RWPE1 (cell line): ENCODE measurements around the gene CLIC1.
A peak's percentile ranks its signal among the peaks of the same experiment; 100 is the strongest.

Source experiments
- CTCF ChIA-PET: fragments of 350-600 bp; sonication (Branson Sonifier 250); formaldehyde crosslinking; extraction: SDS; loops from one replicate; lab custom pipeline; 2021; lab: Yijun Ruan, JAX
- POLR2A ChIA-PET: fragments of 400-600 bp; formaldehyde crosslinking; extraction: SDS; loops from one replicate; lab custom pipeline; 2020; ENCODE audit warnings: antibody characterized with exemption; ENCODE audit not compliant: low non-redundant PET; lab: Yijun Ruan, JAX
- DNase-seq: peaks from one replicate; pipeline ENCODE4 v3.0.0; 2012; ENCODE audit warnings: low spot score
- H3K27ac ChIP-seq: fragments of 450-650 bp; 2 replicates; pipeline ENCODE4 v1.5.1; 2017
- CTCF ChIP-seq: fragments of 450-650 bp; conservative IDR thresholded peaks from 2 replicates; pipeline ENCODE4 v1.5.1; 2017; ENCODE audit warnings: low read depth, mild to moderate bottlenecking

The CLIC1 gene

GRCh38 chr6:31769684-31770371 is 33.5 kb upstream of the CLIC1 start:
- peak overlapping the region; percentile 23; the same call in 1 of the 2 replicates for H3K27ac ChIP-seq
- CTCF ChIA-PET: interaction anchor here (0.5 to 2.1 kb wide), 22 partner anchors 9 to 787 kb away, joined by 3 to 11 read pairs (median 4); partner anchors contain the start of genes LSM2, LY6G5C, LY6G6C and MSH5
- POLR2A ChIA-PET: no interaction called here
- peak; percentile 85 for DNase-seq
- peak; percentile 36; the same call in 1 of the 2 replicates for TF ChIP-seq CTCF

- TF ChIP-seq CTCF: no peak
- no peak overlapping the region; the same call in 1 of the 2 replicates for H3K27ac ChIP-seq
- no peak for DNase-seq
- CTCF ChIA-PET: interaction anchor here (0.8 to 1.8 kb wide), 5 partner anchors 11 to 76 kb away, joined by 3 to 11 read pairs (median 5); no protein-coding TSS in a partner anchor
- POLR2A ChIA-PET: no interaction called here
Observed at GRCh38 chr6:31768363-31769257, 32.3 kb upstream of the CLIC1 start.

- POLR2A ChIA-PET: no interaction called here
- H3K27ac ChIP-seq: peak overlapping the region; percentile 24; the same call in 1 of the 2 replicates
- no peak for TF ChIP-seq CTCF
- CTCF ChIA-PET: no interaction called here
- DNase-seq: no peak
Observed at GRCh38 chr6:31767096-31767645, 30.8 kb upstream of the CLIC1 start.

GRCh38 chr6:31765910-31766794 is 29.8 kb upstream of the CLIC1 start:
- H3K27ac ChIP-seq: no peak overlapping the region
- ChIA-PET CTCF (no interaction called here), POLR2A (no interaction called here)
- TF ChIP-seq CTCF: no peak
- DNase-seq: no peak

- POLR2A ChIA-PET: no interaction called here
- DNase-seq: no peak
- no peak overlapping the region for H3K27ac ChIP-seq
- CTCF ChIA-PET: interaction anchor here (0.6 kb wide), 1 partner anchor 185 kb away, joined by 3 read pairs; no protein-coding TSS in a partner anchor
- no peak for TF ChIP-seq CTCF
Observed at GRCh38 chr6:31765559-31765909, 29.2 kb upstream of the CLIC1 start.
